NCI-H2171 treated with DMSO at 0.1 percent for 48 hours (cell line): ENCODE results near the gene STAT5A.

Experiments
- DNase-seq: peaks from one replicate; lab custom pipeline; 2025; lab: John Stamatoyannopoulos, UW

STAT5A gene

GRCh38 chr17:42268236-42268635 is 20.1 kb upstream of the STAT5A start:
- DNase-seq = no peak

DNA sequence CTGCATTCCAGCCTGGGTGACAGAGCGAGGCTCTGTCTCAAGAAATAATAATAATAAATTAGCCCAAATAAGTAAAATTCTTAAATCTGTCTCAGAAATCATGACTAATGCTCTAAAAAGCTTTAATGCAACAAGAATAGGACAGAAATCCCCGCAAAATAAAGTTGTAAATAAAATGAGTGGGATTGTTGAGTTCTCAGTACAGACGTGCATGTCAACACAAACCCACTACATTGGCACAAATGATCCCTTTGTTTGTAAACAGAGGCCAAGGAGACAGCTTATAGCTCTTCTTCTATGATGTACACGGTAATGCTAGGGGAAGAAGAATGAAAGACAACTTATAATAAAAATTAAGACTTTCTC is 18.1 kb upstream of the STAT5A start:
- DNase-seq = no peak

DNA sequence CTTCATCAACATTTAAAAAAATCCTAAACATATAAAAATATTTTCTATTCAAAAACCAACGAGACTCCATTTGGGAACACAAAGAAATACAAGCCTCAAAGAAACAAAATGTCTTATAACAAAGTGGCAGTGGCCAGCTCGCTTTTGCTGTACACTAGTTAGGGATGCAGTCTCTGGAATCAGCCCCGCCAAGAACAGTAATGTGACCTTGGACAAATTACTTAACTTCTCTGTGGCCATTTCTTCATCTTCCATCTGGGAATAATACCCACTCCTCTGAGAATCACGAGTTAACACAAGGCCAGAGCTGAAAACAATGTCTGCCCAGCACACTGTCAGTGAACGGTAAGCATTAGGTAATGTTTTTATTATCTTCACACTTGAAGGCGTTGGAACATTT is 17.7 kb upstream of the STAT5A start:
- no peak for DNase-seq

DNA sequence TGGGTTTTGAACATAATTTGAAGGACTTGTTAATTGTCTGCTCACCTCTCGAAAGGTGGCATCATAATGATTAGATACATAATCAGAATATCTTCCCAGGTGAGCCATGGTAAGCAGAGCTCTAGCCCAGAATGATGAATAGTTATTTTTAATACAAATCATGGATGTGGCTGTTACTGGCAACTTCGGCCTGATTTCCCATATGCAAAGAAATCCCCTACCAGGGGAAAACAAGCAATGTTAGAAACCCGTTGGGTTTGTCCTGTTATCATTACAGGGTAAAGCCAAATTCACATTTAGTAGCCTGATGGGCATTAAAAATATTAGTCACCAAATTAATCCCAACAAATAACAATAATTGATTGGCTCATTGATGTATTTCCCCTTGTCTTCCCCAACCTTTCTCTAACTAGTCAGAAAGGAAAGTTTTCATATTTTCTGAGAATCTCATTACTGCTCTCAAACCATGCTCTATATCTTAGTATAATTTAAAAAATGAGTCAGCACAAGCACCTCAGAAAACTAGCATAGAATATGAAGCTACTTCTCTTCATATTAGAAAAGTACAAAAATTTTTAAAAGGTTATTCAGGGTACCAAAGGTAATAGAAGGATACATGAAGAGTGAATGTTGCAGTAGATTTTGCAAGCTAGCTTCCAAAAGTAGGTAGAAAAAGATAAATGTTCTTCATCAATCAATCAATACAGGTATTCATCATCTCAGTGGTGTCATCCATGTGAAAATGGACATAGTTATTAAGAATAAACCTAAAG is 17.1 kb upstream of the STAT5A start:
- no peak for DNase-seq

- no peak for DNase-seq
Measured at GRCh38 chr17:42271779-42272035, 16.6 kb upstream of the STAT5A start.

DNA sequence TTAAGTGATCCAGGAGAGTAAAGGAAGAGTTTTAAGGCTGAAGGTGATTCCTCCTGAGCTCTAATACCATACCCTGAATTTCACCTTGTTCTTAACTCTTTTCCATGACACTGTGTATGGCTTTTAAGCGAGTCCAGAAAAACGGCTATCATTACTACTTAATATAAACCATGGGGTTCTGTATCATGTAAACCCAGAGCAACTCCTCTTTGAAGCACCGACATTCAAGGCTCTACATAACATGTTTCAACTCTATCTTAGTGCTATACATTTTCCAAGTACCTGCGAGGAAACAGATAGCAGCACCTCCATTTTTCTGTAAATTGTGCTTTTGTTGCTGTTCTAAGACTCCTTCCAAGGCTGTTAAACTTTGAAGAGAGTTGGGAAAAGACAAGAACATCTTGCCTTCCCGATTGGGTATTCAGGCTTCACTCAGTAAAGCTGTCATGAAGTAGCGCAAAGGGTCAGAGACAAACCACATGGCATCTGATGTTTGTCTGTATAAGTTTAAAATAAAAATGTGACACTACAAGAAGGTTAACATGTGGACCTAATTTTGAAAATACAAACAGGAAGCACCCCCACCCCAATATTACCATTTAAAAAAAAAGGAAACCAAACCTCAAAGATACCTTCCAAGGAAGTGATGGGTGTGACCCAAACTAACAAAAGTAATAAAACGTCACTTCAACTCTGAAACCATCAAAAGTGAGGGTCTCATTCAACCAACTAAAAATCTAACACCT is 16.0 kb upstream of the STAT5A start:
- DNase-seq = no peak

DNA sequence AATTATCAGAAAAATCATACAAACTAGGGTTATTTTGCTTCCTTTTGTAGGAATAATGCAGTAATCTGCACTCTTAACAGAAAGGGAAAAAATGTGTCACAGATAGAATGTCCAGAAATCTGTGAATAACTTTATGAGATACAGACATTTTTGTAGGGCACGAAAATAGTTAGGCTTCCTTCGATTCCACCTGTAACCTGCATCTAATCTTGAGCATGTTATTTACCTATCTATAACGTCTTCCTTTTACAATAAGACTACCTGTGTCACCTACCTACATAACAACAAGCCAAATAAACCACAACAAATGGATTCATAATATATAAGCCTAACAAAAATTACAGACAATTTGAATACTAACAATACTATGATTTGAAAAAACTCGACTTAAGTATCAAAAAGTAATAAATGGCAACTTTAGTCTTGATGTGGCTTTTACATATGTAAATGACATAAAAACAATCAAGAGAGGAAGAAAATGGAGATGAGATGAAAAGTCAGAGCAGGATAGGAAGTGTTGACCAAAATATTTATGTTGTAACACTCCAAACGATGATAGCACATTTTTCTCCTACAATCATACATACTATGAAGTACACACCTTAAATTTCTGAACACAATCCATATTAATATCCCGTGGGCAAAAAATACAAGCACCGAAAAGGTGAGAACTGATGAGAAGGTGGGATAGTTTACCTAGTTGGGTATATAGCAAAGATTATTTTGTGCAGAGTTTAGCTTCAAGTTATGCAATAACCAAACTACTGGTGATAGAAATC is 14.6 kb upstream of the STAT5A start:
- DNase-seq = no peak

GRCh38 chr17:42274253-42274542 is 14.1 kb upstream of the STAT5A start:
- peak; percentile 43 for DNase-seq

DNA sequence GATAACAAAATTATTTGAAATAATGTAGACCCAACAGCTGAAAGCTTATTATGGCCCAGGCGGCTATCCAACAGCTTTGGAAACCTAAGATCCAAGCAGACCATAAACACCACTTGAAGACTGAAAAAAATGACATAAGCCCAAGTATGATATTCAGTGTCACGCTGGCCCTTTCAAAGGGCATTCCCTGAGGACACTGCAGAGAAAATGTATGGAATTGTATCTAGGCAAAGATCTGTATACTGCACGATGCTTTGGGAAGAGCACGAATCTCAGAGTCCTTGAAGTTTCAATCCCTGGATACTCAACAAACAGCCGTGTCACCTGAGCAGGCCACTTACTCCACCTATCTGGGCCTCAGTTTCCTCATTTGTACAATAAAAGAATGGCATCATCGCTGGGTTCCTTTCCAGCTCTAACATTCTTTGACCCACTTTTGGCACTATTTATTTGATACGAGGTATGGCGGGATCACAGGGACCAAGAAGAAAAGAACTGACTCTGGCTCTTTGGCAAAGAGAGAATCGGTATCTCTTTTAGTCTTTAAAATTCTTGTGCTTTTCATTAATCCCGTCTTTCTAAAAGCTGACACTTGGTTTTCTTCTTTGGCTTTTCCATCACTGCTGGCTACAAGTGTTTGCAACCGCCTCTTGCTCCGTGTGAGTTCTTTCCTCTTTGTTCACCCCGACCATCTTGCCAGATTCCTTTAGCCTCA is 13.3 kb upstream of the STAT5A start:
- peak; percentile 58 for DNase-seq

DNA sequence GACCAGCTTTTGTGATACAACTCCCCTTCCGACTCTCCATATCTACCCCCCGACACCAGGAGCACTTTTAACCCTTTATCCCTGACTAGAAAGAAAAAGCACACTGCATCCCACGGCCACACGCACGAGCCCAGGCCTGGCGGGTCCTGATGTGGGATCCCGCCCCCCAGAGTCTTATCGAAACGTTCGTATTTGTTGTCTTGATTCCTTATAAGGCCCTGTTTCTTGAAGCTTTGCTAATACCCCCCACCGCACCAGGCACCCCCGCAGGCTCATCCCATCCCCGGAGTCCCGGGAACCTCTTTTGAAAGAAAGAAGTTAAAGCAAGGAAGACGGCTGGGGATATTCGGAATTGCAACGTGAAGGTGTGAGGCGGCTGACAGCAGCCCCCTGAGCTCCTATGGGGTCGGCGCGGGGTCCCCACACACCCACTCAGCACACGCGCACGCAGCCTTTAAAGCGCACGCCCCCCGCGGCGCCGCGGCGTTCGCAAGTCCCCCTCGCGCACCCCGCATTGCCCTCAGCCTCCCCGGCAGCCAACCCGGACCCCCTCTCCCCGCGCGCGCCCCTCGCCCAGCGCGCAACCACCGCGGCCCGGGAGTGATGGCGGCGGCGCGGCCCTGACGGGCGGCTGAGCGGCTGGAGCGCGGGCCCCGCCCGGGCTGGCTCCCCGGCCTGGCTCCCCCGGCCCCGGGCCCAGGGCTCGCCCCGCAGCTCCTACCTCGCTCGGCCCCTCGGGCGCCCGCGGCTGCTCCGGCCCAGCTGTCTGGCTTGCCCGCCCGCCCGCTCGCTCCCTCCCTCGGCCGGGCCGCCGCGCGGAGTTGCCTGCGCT is 12.6 kb upstream of the STAT5A start:
- peak; percentile 69 for DNase-seq

DNA sequence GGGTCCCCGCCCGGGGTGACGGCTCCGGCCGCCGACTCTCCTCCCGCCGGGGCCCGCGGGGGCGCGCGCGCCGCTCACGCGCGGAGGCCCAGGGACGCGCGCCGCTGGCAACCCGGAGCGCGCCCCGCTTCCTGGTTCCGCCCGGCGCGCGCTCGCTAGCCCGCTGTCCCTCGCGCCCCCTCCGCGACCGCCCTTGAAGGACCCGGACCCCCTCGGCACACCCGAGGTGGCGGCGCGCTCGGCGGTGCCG is 12.0 kb upstream of the STAT5A start, which contains the start of gene STAT5B:
Gene STAT5B, minus strand, starts transcription at position 33 of the 250 bp plus-strand sequence. CDS start 44,264 bp downstream, outside the sequence.
- peak; percentile 39 for DNase-seq

DNA sequence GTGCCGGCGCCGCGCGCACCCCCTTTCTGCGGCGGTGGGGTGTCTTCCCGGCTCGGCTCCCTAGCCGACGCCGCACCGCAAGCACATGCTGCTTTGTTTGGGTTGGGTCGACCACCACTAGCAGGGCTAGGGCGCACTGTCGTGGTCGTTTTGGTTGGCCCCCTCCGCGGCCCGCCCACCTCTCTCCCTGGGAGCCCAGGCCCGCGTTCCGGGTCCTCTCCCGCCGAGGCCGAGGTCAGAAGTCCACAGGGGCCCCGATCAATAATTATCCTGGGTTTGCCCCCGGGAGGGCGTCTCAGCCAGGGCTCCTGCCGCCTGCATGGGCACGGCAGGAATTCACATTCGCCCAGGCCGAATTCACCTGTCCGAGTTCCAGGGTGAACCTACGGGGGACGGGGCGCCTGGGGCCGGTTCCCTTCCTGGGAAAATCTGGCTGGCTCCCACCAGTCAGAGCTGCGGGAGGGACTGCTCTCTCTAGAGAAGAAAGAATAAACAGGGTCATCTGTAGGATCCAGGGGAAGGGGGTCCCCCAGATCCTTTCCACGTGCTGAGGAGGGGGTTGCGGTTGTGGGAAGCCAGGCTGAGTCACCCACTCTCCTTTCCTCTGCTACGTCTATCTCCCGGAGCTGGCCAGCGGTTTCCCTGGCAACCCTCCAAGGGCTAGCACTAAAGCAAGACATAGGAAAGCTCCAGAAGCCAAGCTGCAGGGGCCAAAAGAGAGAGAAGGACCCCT is 11.5 kb upstream of the STAT5A start:
- DNase-seq = no peak

- no peak for DNase-seq
Measured at GRCh38 chr17:42277342-42277712, 11.0 kb upstream of the STAT5A start.

- DNase-seq = no peak
Measured at GRCh38 chr17:42279776-42280630, 8.3 kb upstream of the STAT5A start.

DNA sequence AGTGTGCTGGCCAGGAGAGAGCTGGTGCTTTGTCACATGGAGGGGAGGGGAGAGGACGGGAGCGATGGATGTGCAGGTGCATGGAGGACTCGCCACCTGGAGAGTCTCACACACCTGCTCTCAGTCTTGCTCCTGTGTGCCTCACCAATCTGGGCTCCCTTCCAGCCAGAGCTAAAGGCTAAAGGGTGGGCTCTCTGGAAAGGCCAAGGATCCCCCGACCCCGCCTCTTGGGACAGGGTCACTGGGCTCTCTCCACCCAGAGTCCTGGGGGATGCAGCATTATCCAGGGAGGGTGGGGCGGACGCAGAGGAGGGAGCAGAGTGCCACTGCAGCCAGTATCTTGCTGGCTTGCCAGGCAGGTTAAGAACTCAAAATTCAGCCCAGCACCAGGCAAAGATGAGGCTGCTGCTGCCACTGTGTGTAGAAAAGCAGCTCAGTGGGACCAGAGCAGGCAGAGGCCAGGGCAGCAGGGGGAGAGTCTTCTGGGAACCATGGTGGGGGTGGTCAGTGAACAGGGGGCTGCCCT is 6.7 kb upstream of the STAT5A start:
- DNase-seq = peak; percentile 92

DNA sequence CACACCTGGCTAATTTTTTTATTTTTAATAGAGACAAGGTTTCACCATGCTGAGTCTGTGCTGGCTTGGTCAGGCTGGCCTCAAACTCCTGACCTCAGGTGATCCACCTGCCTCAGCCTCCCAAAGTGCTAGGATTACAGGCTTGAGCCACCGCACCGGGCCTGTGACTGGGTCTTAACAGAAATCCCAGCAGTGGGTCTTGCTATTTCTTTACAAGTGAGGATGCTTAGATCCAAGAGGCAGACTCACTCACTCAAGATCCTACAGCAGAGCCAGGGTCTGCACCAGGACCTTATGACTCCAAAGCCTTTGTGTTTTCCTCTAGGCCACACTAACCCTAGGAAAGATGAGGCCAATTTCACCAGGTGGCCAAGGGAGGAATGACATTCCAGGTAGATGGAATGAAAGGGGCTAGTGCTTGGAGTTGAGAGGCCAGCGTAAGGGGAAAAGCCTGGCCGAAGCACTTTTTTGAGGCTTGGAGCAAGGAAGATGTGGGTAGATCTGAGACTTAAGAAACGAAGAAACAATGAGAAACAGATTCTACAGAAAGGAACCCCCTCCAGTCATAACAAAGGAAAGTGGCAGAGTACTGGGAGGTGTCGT is 5.7 kb upstream of the STAT5A start:
- DNase-seq = no peak

DNA sequence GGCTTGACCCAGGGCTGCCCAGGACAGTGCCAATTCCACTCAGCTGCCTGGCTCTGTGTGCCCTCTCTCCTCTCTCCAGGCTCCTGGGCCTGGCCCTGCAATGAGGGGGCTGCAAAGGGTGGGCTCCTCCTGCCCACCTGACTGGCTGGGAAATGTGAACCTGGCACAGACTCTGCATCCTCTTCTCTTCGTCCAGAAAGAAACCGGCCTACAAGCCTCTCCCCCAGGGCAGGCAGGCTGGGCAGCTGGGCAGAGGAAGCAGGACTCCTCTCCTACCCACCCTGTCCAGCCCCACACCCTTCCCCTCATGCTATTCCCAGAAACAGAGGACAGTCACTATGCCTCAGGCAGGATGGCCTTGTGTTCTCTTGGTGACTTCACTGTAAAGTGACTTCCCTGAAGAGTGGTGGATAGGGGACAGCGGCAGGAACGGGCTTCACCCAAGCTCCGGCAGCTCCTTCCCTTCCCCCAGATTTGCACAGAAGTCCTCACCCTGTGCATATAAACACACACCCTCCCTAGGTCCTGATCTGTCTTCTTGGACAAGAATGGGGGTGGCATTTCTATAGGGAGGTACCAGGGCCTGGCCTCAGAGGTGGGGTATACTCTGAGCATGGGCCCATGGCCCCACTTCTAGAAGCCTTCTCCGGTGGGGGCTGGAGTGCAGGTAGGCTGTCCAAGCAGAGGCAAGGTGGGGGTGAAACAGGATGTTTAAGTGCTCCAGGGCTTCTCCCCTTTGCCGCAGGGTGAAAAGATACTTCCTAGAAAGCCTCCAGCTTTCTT is 4.9 kb upstream of the STAT5A start:
- no peak for DNase-seq

- DNase-seq = no peak
Measured at GRCh38 chr17:42284024-42284369, 4.3 kb upstream of the STAT5A start.

DNA sequence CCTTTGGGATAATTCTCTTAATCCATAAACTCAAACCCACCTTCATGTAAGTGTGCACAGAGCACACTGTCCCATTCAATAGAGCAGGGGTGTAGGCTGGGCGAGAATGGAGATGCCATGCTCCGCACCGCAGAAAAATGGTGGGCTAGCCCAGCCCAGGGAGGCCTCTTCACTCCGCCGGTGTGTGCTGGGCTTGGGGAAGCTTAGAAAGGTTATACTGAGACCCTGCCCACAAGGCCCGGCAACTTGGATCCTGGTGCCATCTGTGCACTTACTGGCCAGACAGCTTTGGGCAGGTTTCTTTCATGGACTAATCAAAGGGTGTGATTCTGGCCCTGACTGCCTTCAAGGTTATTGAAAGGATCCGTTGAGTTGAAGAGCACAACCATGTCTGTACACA is 3.7 kb upstream of the STAT5A start:
- DNase-seq = no peak
